SK-N-SH (cell line): ENCODE measurements around the gene FUT7.

Experiments used
- CHD2 ChIP-seq: fragments of 150-350 bp; IDR thresholded peaks from 2 replicates; pipeline ENCODE4 v1.6.1; 2018; ENCODE audit warnings: low read length; ENCODE audit not compliant: partially characterized antibody
- CTCF ChIP-seq: fragments of 200-600 bp; sonication (generic); IDR thresholded peaks from 2 replicates; pipeline ENCODE4 v1.6.1; 2017; ENCODE audit warnings: antibody characterized with exemption, mild to moderate bottlenecking, moderate library complexity
- EP300 ChIP-seq, 2 experiments: IDR thresholded peaks; 2 replicates each; pipeline versions ENCODE4 v1.4.0 to v1.6.1; 2012; ENCODE audit warnings: borderline replicate concordance in 1 of 2, low read depth in 1 of 2, low read length in 1 of 2
- GABPA ChIP-seq: IDR thresholded peaks from 2 replicates; pipeline ENCODE4 v1.4.0; 2012; ENCODE audit warnings: low read depth, mild to moderate bottlenecking
- IRF3 ChIP-seq: fragments of 150-350 bp; IDR thresholded peaks from 2 replicates; pipeline ENCODE4 v1.6.1; 2016; ENCODE audit warnings: mild to moderate bottlenecking, low read depth, low read length
- JUND ChIP-seq: IDR thresholded peaks from 2 replicates; pipeline ENCODE4 v1.4.0; 2012
- MAX ChIP-seq: IDR thresholded peaks from 2 replicates; pipeline ENCODE4 v1.4.0; 2012; ENCODE audit warnings: low read depth
- MEF2A ChIP-seq: IDR thresholded peaks from 2 replicates; pipeline ENCODE4 v1.4.0; 2012; ENCODE audit warnings: low read depth, borderline replicate concordance
- NRF1 ChIP-seq: IDR thresholded peaks from 2 replicates; pipeline ENCODE4 v1.6.1; 2012; ENCODE audit warnings: low read depth, mild to moderate bottlenecking, low read length
- RXRA ChIP-seq: IDR thresholded peaks from 2 replicates; pipeline ENCODE4 v1.4.0; 2012; ENCODE audit warnings: low read depth, mild to moderate bottlenecking, borderline replicate concordance
- SMC3 ChIP-seq: IDR thresholded peaks from 2 replicates; pipeline ENCODE4 v1.6.1; 2012; ENCODE audit warnings: low read depth, low read length, improper control_type of control experiment
- TAF1 ChIP-seq: IDR thresholded peaks from 2 replicates; pipeline ENCODE4 v1.6.1; 2012; ENCODE audit warnings: low read depth, mild to moderate bottlenecking, low read length, moderate library complexity, borderline replicate concordance
- YY1 ChIP-seq: IDR thresholded peaks from 2 replicates; pipeline ENCODE4 v1.4.0; 2012; ENCODE audit warnings: low read depth, mild to moderate bottlenecking
- ZBTB33 ChIP-seq: IDR thresholded peaks from 2 replicates; pipeline ENCODE4 v1.4.0; 2012; ENCODE audit warnings: low read depth, borderline replicate concordance

- TF ChIP-seq CTCF (no peak), NRF1 (no peak), GABPA (no peak), IRF3 (no peak), CHD2 (no peak), YY1 (no peak), MEF2A (no peak), RXRA (no peak), ZBTB33 (no peak), EP300 (IDR thresholded peaks at IDR 0.05; ENCODE audit: borderline replicate concordance in 1 of 2, low read depth in 1 of 2, low read length in 1 of 2) (no peak), MAX (no peak), JUND (no peak), SMC3 (no peak), TAF1 (no peak)
Observed at GRCh38 chr9:137069508-137070091, 37.7 kb upstream of the FUT7 start.
